Colon (tissue), 2 donors: Measurements from ENCODE around the gene PLEKHG3.
A peak's percentile ranks its signal among the peaks of the same experiment; 100 is the strongest.

ENCODE experiments used
- FAIRE-seq: peaks from 2 replicates; lab custom pipeline; 2012; peaks lifted over from hg19 to GRCh38; lab: Jason Lieb, UNC
- donor health status: control.
- donor health status: control.

Gene PLEKHG3

DNA sequence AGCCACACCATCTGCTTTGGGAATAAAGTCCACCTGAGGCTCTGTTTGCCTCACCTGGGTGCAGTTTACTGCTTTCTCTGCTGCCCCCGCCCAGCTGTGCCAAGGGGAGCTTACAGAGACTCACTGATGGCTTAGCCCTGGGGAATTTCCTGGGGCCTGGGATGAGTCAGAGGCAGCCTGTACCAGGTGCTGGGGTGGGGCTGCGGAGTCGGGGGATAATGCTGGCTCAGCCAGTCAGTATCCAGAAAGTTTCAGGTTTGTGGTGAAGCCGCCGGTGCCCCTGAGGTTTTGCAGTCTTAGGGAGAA lies 22.3 kb downstream of the PLEKHG3 start:
- FAIRE-seq = peak; percentile 49

DNA sequence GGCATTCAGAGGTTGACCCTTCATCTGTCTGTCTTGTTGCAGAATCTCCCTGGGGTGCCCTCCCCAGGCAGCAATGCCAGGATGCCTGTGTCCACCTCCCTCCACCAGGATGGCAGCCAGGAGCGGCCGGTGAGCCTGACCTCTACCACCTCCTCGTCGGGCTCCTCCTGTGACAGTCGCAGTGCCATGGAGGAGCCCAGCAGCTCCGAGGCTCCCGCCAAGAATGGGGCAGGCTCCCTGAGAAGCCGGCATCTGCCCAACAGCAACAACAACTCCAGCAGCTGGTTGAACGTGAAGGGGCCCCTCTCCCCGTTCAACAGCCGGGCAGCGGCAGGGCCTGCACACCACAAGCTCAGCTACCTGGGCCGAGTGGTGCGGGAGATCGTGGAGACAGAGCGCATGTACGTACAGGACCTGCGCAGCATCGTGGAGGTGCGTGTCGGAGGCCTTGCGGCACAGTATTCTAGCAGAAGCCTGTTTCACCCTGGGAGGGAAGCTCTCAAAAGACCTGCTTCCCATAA lies 23.4 kb downstream of the PLEKHG3 start:
- FAIRE-seq = no peak

DNA sequence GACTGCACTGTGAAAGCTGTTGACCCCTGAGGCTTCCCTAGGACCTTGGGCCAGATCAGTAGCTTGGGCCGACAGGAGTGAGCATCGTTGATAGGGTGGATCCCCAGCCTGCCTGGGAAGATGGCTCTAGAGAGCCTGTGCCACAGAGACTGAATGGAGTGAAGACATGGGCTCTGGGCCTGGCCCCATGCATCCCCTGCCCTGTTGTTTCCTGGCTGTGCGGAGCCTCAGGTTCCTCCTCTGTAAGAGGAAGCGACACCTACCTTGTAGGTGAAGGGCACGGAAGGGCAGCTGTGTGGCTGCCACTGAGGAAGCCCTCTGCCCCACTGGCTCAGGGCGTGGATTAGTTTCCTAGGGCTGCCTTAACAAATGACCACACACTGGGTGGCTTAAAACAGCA lies 23.9 kb downstream of the PLEKHG3 start:
- no peak for FAIRE-seq

DNA sequence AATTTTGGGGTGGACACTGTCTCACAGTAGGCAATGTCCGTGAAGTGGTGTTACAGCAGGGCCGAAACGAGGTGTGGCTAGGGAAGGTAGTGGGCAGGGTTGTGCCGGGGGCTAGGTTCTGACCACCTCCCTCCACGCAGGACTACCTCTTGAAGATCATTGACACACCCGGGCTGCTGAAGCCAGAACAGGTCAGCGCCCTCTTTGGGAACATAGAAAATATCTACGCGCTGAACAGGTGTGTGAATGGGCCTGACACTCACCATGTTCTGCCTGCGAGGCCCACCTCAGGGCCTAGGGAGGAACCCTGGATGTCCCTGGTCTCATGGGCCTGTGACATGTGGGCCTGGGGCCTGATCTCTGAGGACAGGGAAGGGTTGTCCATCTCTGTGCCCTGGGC lies 24.6 kb downstream of the PLEKHG3 start:
- no peak for FAIRE-seq

DNA sequence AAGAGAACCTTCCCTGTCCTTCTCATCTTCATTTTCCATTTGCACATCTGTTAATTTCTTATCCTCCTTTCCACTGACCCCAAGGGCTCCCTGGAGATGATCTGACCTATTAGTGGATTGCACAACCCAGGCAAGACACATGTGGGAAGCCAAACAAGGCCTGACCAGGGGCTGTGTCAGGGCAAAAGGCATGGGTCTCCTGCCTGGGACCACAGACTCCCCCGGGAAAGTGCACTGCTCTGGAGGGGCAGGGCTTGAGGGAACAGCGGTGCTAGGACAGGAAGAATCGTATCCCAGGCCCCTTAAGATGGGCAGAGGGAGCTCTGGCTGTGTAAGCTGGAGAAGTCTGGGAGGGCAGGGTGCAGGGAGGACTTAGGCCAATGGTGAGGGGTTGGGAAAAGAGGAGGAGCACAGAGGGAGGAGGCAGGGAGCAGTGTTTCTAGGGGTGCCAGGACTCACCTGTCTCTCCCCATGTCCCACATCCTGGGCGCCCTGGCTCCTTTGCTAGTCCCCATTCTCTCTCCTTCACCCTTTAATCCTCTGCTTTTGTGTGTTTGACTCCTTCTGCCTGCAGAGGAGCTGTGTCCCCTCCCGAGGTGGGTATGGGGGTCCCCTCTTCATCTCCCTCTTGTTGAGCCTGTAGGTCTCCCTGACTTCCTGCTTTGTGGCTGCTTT lies 25.3 kb downstream of the PLEKHG3 start:
- no peak for FAIRE-seq

DNA sequence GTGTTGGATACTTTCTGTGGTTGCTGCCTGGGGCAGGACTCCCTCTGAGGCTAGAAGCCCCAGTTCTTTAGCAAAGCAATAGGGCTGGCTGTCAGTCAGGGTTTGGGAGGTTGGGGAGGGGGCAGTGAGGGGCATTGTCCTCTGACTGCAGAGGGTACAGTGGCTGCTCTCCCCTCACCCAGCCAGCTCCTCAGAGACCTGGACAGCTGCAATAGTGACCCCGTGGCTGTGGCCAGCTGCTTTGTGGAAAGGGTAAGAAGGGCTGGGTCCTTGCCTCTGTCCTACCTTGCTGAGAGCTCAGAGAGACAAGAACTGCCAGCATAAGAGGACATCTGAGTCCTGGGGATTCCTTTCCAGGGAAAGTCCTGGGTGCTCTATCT lies 25.8 kb downstream of the PLEKHG3 start:
- FAIRE-seq = no peak

DNA sequence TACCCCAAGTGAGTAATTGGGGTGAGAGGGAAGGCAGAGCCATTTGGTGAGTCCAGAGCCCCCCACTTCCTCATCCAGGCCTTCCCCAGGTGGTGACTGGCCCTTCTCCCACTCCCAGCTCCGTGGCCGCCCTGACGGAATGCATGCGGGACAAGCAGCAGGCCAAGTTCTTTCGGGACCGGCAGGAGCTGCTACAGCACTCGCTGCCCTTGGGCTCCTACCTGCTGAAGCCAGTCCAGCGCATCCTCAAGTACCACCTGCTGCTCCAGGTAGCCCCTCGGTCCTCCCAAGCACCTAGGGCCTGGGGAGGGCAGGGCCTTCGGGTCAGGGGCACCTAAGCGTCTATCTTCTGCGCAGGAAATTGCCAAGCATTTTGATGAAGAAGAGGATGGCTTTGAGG lies 26.5 kb downstream of the PLEKHG3 start:
- FAIRE-seq = no peak

DNA sequence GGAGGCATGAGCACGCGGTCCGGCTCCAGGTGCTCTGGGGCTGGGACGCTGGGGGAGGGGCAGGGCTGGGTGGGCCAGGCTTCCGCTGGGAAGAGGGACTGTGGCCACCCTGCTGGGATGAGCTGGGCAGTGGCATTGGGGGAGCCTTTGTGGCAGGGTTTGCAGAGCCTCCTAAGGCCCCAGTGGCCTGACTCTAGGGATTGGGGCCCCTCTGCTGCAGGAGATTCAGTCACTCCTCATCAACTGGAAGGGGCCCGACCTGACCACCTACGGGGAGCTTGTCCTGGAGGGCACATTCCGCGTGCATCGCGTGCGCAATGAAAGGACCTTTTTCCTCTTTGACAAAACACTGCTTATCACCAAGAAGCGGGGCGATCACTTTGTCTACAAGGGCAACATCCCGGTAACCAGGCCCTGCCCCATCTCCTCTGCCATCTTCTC lies 26.9 kb downstream of the PLEKHG3 start:
- FAIRE-seq = no peak

DNA sequence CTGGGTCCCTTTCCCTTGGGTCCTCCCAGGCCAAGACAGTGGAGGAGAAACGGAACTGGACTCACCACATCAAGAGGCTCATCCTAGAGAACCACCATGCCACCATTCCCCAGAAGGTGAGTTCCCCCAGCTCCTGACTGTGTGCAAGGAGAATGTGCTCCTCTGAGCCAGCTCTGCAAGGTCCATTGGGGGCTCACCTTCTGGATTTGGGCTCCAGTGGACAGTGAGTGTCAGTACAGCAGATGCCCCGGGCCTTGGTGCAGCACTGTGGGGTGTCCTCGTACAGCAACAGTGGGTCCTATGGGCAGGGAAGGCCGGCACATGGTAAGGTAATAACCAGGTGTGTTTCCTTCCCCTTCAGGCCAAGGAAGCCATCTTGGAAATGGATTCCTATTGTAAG lies 27.8 kb downstream of the PLEKHG3 start:
- no peak for FAIRE-seq

DNA sequence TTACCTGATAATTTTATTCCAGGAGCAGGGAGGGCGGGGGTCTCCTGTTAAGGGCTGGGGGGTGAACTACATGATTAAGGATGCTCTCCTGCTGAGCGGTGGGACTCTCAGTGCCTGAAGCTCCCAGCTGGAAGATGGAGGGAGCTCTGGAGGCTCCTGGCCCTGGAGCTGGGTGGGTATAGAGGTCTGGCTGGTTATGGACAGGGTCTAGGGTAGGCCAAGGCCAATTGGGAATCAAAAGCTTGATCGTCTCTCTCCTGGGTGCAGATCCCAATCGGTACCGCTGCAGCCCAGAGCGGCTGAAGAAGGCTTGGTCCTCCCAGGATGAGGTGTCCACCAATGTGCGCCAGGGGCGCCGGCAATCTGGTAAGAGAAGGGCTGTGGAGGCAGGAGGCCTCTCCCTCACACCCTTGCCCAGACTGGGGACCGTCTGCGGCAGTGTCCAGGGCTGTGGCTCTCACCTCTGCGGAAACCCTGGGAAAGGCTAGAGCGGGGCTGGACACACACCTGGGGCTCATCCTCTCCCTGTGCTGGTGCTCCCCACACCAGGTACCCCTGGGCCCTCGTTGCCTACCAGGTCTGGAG lies 28.4 kb downstream of the PLEKHG3 start:
- FAIRE-seq = no peak

DNA sequence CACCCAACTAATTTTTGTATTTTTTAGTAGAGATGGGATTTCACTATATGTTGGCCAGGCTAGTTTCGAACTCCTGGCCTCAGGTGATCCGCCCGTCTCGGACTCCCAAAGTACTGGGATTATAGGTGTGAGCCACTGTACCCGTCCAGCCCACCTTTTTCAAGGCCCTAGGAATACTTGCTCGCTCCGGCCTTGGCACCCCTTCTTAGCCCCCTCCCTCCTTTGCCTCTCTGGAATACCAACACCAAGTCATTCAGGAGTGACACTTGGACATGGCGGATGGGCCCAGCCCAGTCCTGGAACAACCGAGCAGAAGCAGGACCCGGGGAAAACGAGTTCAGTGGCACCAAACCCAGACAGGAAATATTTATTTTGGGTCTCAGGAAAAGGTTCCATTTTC lies 29.1 kb downstream of the PLEKHG3 start:
- no peak for FAIRE-seq

DNA sequence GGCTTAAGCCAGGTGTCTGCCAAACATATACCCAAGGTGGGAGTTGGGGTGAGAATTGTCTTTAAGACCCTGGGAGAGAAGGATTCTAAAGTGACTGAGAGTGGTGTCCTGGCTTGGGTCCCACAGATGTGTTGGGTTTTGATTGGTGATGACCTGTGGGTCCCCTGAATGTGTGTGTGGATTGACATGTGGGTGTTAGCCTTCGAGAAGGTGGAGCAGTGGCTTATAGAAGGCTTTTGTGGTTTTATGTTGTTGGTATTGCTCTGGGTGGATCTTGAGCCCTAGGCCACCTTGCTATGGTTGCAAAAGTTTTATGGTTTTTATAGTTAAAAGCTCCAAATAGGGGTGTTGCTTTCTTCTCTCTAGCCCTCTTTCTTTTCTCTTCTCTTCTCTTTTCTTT lies 29.7 kb downstream of the PLEKHG3 start:
- FAIRE-seq = no peak

DNA sequence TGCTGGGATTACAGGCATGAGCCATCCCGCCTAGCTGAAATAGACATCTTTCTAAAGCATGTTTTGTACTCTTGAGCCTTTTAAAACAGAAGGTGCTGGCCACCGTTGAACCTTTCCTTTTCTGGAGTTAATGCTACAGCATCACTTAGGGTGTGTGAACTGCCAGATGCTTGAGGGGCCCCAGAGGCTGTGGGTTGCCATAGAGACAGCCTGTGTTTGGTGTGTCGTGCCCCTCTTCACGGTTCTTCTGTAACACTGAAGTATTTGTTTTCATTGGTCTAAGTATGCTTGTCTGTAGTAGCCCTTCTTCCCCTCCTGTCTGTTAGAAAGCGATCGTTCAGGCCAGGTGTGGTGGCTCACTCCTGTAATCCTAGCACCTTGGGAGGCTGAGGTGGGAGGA lies 30.8 kb downstream of the PLEKHG3 start:
- no peak for FAIRE-seq

DNA sequence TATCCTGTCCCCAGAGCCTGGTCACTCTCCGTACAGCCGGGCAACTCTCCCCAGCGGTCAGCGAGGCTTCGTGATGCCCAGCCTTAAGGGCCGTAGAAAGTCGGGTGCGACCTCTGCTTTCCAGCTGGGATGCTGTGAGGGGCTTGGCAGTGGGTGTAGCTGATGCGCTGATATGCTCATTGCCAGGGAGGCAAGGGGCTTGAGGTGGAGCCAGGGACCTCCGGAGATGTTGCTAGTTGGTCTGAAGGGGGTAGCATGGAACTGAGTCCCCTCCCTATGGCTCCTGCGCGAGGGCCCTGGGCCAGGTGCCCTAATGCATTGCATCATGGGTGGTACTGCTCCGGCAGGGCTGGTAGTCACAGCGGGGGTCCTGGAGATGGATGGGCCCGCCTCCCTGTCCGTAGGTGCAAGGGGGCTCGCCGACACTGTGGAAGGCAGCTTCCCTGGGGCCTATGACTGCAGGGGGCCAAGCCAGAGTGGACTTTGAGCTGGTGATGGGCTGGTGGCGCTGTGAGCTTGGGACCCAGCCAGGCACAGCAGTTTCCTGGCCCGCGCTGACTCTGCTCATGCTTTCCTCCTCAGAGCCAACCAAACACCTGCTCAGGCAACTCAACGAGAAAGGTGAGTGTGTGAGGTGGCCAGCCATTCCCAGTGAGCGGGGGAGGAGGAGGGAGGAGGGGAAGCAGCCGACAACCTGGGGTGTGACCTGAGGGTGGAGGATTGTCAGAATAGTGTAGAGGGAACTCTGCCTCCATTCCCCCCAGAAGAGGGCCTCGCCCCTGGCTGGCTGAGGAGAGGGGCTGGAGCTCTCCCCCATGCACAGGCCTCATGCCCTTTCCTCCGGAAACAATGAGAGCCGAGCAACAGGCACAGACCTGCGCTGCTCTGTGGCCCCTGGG lies 32.3 kb downstream of the PLEKHG3 start:
- no peak for FAIRE-seq

DNA sequence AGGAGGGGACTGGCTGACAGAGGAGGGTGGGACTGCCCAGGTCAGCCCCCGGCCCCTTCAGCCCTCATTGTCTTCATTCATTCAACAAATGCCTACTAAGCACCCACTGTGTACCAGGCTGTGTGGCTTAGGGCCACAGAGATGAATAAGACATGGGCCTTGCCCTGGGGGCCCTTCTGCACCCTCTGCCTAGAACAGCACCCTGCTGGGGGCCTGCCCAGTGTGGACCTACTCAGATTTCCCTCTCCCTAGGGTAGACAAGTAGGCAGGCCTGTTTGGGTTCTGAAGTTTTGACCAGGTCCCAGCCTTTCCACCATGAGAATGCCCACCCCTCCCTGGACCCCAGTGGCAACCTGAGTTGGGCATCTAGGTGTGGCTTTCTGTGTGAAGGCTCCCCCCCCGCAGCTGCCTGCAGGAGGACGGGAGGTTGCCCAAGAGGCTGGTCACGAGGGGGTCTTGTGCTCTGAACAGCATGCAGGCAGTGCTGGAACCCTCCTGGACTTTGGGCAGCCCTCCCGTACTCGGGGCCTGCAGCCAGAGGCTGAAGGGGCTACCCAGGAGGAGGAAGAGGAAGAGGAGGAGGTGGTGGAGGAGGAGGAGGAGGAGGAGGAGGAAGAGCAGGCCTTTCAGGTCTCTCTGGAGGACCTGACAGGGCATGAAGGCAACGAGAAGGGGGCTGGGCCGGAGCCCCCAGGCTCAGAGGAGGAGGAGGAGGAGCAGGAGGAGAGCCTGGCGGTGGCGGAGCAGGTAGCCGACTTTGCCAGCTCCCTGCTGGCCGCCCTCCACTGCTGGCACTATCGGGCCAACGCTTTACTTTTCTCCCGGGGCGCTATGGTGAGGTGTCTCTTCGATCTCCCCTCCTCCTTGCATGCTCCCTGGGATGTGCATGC lies 33.4 kb downstream of the PLEKHG3 start:
- no peak for FAIRE-seq

DNA sequence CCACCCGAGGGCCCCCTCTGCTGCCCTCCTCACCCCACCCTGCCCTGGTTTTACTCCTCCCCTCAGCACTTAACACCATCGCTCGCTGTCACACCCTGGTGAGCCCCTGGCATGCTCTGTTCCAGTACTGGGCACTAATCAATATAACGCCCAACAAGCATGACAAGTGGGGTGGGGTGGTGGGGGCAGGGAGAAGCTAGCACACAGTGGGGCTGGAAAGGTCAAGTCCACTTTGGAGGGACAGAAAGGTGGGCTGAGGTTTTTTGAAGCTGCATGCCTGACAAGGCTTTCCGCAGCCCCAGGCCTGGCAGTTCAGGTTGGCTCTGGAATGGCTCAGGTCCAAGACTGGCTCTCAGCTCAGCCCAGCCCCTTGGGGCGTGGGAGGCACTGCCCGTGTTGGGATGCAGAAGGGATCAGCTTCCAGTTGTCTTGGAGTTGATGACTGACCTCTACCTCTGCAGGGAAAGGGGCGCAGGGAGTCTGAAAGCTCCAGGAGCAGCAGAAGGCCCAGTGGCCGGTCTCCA lies 34.1 kb downstream of the PLEKHG3 start:
- FAIRE-seq = no peak

DNA sequence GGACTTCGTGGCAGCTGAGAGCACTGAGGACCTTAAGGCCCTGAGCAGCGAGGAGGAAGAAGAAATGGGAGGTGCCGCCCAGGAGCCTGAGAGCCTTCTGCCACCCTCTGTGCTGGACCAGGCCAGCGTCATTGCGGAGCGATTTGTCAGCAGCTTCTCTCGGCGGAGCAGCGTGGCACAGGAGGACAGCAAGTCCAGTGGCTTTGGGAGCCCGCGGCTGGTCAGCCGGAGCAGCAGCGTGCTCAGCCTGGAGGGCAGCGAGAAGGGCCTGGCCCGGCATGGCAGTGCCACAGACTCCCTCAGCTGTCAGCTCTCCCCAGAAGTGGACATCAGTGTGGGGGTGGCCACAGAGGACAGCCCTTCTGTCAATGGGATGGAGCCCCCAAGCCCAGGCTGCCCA lies 37.0 kb downstream of the PLEKHG3 start:
- no peak for FAIRE-seq

DNA sequence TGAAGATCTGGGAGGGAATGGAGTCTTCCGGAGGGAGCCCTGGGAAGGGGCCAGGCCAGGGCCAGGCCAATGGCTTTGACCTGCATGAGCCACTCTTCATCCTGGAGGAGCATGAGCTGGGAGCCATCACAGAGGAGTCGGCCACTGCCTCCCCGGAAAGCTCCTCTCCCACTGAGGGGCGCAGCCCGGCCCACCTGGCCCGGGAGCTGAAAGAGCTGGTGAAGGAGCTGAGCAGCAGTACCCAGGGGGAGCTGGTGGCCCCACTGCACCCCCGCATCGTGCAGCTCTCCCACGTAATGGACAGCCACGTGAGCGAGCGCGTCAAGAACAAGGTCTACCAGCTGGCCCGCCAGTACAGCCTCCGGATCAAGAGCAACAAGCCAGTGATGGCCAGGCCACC lies 37.7 kb downstream of the PLEKHG3 start:
- no peak for FAIRE-seq

DNA sequence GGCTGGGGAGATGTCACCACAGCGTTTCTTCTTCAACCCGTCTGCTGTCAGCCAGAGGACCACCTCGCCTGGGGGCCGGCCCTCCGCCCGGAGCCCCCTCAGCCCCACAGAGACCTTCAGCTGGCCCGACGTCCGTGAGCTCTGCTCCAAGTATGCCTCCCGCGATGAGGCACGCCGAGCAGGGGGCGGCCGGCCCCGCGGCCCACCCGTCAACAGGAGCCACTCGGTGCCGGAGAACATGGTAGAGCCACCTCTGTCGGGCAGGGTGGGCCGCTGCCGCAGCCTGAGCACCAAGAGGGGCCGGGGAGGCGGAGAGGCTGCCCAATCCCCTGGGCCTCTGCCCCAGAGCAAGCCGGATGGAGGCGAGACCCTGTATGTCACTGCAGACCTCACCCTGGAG lies 38.8 kb downstream of the PLEKHG3 start:
- no peak for FAIRE-seq

DNA sequence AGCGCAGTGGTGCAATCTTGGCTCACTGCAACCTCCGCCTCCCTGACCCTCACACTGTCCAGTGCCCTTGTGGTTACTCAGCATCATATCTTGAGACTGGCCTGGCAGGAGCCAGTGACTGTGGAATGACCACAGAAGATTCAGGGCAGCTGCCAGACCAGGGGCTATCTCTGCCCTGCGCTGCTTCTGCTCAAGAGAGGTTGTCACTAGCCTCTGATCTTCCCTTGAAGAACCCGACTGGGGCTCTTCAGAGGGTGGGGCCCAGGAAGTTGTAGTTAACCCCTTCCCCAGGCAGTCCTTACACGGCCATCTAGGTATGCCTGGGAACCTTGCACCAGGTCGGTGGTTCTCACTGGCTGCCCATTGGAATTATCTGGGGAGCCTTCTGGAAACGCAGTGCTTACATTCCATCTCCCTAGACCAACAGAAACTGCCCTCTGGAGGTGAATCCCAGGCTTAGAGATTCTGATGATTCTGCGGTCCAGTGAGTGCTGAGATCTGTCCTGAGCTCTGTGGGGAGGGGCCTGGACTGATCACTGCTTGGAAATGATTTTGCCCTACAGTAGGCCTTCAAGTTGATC lies 41.4 kb downstream of the PLEKHG3 start:
- FAIRE-seq = no peak
